ENCODE data around the gene QKI. TPM values are rescaled to one million over a fixed set of nuclear protein-coding genes. Genes with fewer than 3 reads are reported as not detected.
A peak's percentile ranks its signal among the peaks of the same experiment; 100 is the strongest.

The QKI gene
- total and polyA plus RNA-seq, 2 of the 8 experiments (the other 6 are each of a cell fraction or from before 2014, with no cell fraction given), result 181 to 183 TPM

DNA sequence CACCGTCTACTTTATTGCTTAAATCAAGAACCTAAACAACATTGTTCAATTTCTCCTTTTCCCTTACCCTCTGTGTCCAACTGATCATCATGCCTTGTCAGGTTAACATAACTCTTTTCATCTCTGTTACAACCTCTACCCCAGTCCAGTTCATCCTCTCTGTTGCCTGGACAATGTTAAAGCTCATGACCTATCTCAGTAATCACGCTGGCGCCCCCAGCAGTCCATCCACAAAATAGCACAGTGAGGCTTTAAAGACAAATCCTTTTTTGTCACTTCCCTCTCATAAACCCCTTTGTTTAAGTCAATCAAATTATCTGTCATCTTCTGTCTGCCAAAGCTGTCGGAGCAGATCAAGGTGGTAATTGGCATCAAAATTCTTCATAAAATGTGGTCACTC, 140.1 kb downstream of the QKI start:
- Histone ChIP-seq H3K4ac (replicated peaks; ENCODE audit: insufficient read length, low read depth, low read length) (no peak overlapping the region), H2BK15ac (ENCODE audit: low read length) (no peak overlapping the region), H3K79me1 (ENCODE audit: low read depth, low read length) (peaks cover 3% of the 10 kb centered on the region; the same call in 1 of the 2 replicates), H3K4me1 (replicated peaks in 1 of 4; ENCODE audit: control insufficient read depth in 3 of 4, insufficient read depth in 4 of 4, low read length in 3 of 4) (no peaks in the 10 kb centered on the region), H2AFZ (ENCODE audit: low read length) (no peak overlapping the region), H3K23me2 (ENCODE audit: low read depth, low read length) (no peaks in the 10 kb centered on the region), H3K14ac (ENCODE audit: insufficient read length) (no peak overlapping the region), H2BK120ac (replicated peaks; ENCODE audit: low read depth, low read length) (no peak overlapping the region), H4K91ac (replicated peaks; ENCODE audit: insufficient read length, low read length) (no peak overlapping the region), H3K27ac (ENCODE audit: low read depth, low read length) (no peak overlapping the region), H3K36me3 (ENCODE audit: control insufficient read depth in 2 of 4, insufficient read depth in 4 of 4, low read length in 3 of 4) (peaks cover 0 to 6% (median 3%) of the 10 kb centered on the region in 4 experiments; a peak in 2 of 8 replicates), H4K5ac (ENCODE audit: insufficient read length, low read depth, low read length) (no peak overlapping the region), H3K27me3 (replicated peaks in 1 of 4; ENCODE audit: control insufficient read depth in 3 of 4, extremely low read depth in 1 of 4, insufficient read depth in 3 of 4, low read length in 3 of 4) (no peaks in the 10 kb centered on the region), H4K20me1 (replicated peaks in 1 of 2; ENCODE audit: control insufficient read depth in 1 of 2, insufficient read depth in 2 of 2, low read length in 2 of 2) (peaks cover 0 to 2% of the 10 kb centered on the region in 2 experiments), H4K8ac (ENCODE audit: extremely low read depth, insufficient read depth, low read length) (no peak overlapping the region), H3K9me3 (ENCODE audit: insufficient read depth in 2 of 2, low read depth in 1 of 2, low read length in 1 of 2) (no peaks in the 10 kb centered on the region), H2BK20ac (ENCODE audit: low read length) (no peak overlapping the region), H2BK12ac (ENCODE audit: low read depth, low read length) (no peak overlapping the region), H2AK5ac (ENCODE audit: low read depth, low read length) (no peak overlapping the region), H3K4me2 (ENCODE audit: insufficient read depth in 1 of 2, low read depth in 2 of 2, low read length in 2 of 2) (no peak overlapping the region), H3K56ac (replicated peaks; ENCODE audit: insufficient read length, low read depth, low read length) (no peak overlapping the region), H3K4me3 (ENCODE audit: extremely low read depth in 1 of 4, insufficient read depth in 2 of 4, low read depth in 3 of 4, low read length in 4 of 4) (no peak overlapping the region), H3K23ac (ENCODE audit: insufficient read length) (no peak overlapping the region), H2BK5ac (ENCODE audit: low read depth, low read length) (no peak overlapping the region), H3K79me2 (ENCODE audit: control insufficient read depth in 1 of 2, insufficient read depth in 2 of 2, low read length in 2 of 2) (peaks cover 3 to 66% of the 10 kb centered on the region in 2 experiments; a peak in 3 of 4 replicates), H3K9ac (replicated peaks in 1 of 4; ENCODE audit: extremely low read depth in 1 of 4, low read depth in 3 of 4, low read length in 3 of 4) (no peak overlapping the region), H3K18ac (ENCODE audit: extremely low read depth, low read length) (no peak overlapping the region)
- TF ChIP-seq EP300 (IDR thresholded peaks at IDR 0.05; ENCODE audit: borderline replicate concordance in 1 of 2, low read depth in 2 of 2, low read length in 2 of 2) (no peak), RAD21 (IDR thresholded peaks at IDR 0.05 in 1 of 2, conservative IDR thresholded peaks at IDR 0.05 in 1 of 2; ENCODE audit: low read depth in 2 of 2, low read length in 2 of 2) (peak; percentile 80 to 84), POLR2AphosphoS5 (IDR thresholded peaks at IDR 0.05; ENCODE audit: low read depth, low read length) (no peak)
- TF ChIP-seq, protein P1, sequence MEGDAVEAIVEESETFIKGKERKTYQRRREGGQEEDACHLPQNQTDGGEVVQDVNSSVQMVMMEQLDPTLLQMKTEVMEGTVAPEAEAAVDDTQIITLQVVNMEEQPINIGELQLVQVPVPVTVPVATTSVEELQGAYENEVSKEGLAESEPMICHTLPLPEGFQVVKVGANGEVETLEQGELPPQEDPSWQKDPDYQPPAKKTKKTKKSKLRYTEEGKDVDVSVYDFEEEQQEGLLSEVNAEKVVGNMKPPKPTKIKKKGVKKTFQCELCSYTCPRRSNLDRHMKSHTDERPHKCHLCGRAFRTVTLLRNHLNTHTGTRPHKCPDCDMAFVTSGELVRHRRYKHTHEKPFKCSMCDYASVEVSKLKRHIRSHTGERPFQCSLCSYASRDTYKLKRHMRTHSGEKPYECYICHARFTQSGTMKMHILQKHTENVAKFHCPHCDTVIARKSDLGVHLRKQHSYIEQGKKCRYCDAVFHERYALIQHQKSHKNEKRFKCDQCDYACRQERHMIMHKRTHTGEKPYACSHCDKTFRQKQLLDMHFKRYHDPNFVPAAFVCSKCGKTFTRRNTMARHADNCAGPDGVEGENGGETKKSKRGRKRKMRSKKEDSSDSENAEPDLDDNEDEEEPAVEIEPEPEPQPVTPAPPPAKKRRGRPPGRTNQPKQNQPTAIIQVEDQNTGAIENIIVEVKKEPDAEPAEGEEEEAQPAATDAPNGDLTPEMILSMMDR (IDR thresholded peaks at IDR 0.05; ENCODE audit: control extremely low read depth in 1 of 3, insufficient read depth in 1 of 3, low read depth in 1 of 3, low read length in 3 of 3), result peak; percentile 28 to 74 (median 57); a peak in 3 of 4 replicates
- ChIA-PET POLR2A (ENCODE audit: partially characterized antibody) (interaction anchor here (1.2 to 1.7 kb wide), 3 partner anchors 9 to 133 kb away, joined by 3 to 4 read pairs (median 3); no protein-coding TSS in a partner anchor), CTCF (ENCODE audit: partially characterized antibody) (interaction anchor here (0.6 to 4.1 kb wide), 25 partner anchors 9 to 512 kb away, joined by 3 to 33 read pairs (median 4); no protein-coding TSS in a partner anchor)
- DNase-seq (ENCODE audit: low read depth in 1 of 2, low spot score in 2 of 2), result peak in 1 of 2 experiments; percentile 76
- peak; percentile 87 for FAIRE-seq
- 45% methylated on average over 4 of the region's 4 CpGs; no CpG with 5 or more reads in 1 of the 2 experiments for WGBS, 2 experiments (ENCODE audit: extremely low coverage in 1 of 2, insufficient coverage in 1 of 2, insufficient read length in 1 of 2, insufficient replicate concordance in 2 of 2, low coverage in 1 of 2, low lambda C conversion rate in 2 of 2, missing lambda C conversion rate in 1 of 2)
